IPS-20b (cell line): ENCODE measurements around the gene LINC00305.
A peak's percentile ranks its signal among the peaks of the same experiment; 100 is the strongest.

Experiments
- H3K27ac ChIP-seq: one replicate; pipeline ENCODE4 v1.5.1; 2013; ENCODE audit warnings: low read length
- H3K27me3 ChIP-seq: 2 replicates; pipeline ENCODE4 v1.6.1; 2013; ENCODE audit warnings: mild to moderate bottlenecking, low read length, inconsistent platforms; ENCODE audit not compliant: insufficient read depth
- H3K36me3 ChIP-seq: 2 replicates; pipeline ENCODE4 v1.6.1; 2013; ENCODE audit warnings: low read depth, mild to moderate bottlenecking, inconsistent platforms, low read length, moderate library complexity; ENCODE audit not compliant: insufficient read depth
- H3K4me1 ChIP-seq: 2 replicates; pipeline ENCODE4 v1.6.1; 2013; ENCODE audit warnings: mild to moderate bottlenecking, control low read depth, inconsistent platforms, low read length, moderate library complexity; ENCODE audit not compliant: insufficient read depth
- H3K4me3 ChIP-seq: 2 replicates; pipeline ENCODE4 v1.5.1; 2013; ENCODE audit warnings: mild to moderate bottlenecking, low read length, inconsistent platforms
- H3K9ac ChIP-seq: 2 replicates; pipeline ENCODE4 v1.6.1; 2013; ENCODE audit warnings: low read depth, mild to moderate bottlenecking, inconsistent platforms, low read length, moderate library complexity
- H3K9me3 ChIP-seq: 2 replicates; pipeline ENCODE4 v1.6.1; 2013; ENCODE audit warnings: mild to moderate bottlenecking, low read depth, low read length, inconsistent platforms; ENCODE audit not compliant: insufficient read depth

The LINC00305 gene

GRCh38 chr18:64164883-64165282, 16.0 kb upstream of the LINC00305 start:
- H3K4me3 ChIP-seq = no peak overlapping the region
- H3K4me1 ChIP-seq = peaks cover 30% of the 10 kb centered on the region; the same call in 1 of the 2 replicates
- no peaks in the 10 kb centered on the region for H3K36me3 ChIP-seq
- no peaks in the 10 kb centered on the region for H3K27me3 ChIP-seq
- no peak overlapping the region for H3K9ac ChIP-seq
- H3K9me3 ChIP-seq = no peaks in the 10 kb centered on the region
- H3K27ac ChIP-seq = no peak overlapping the region

GRCh38 chr18:64149916-64150438, 1.1 kb upstream of the LINC00305 start:
- Histone ChIP-seq H3K4me1 (no peaks in the 10 kb centered on the region; the same call in 1 of the 2 replicates), H3K27me3 (no peaks in the 10 kb centered on the region), H3K4me3 (no peak overlapping the region), H3K9me3 (no peaks in the 10 kb centered on the region; the same call in 1 of the 2 replicates), H3K9ac (no peak overlapping the region), H3K27ac (no peak overlapping the region), H3K36me3 (no peaks in the 10 kb centered on the region)

- H3K27ac ChIP-seq = no peak overlapping the region
- no peaks in the 10 kb centered on the region for H3K27me3 ChIP-seq
- H3K9ac ChIP-seq = no peak overlapping the region
- H3K4me3 ChIP-seq = no peak overlapping the region
- H3K36me3 ChIP-seq = no peaks in the 10 kb centered on the region
- H3K4me1 ChIP-seq = peaks cover 4% of the 10 kb centered on the region; the same call in 1 of the 2 replicates
- H3K9me3 ChIP-seq = no peaks in the 10 kb centered on the region
Observed at GRCh38 chr18:64142904-64143303, 6.0 kb downstream of the LINC00305 start.

- Histone ChIP-seq H3K36me3 (no peaks in the 10 kb centered on the region), H3K9me3 (no peaks in the 10 kb centered on the region), H3K27ac (no peak overlapping the region), H3K4me1 (peaks cover 22% of the 10 kb centered on the region), H3K4me3 (no peak overlapping the region), H3K27me3 (no peaks in the 10 kb centered on the region), H3K9ac (no peak overlapping the region)
Observed at GRCh38 chr18:64137914-64138313, 11.0 kb downstream of the LINC00305 start.

- peak overlapping the region; percentile 36 for H3K27ac ChIP-seq
- peak overlapping the region; percentile 17; the same call in 1 of the 2 replicates for H3K9ac ChIP-seq
- H3K9me3 ChIP-seq = no peaks in the 10 kb centered on the region
- H3K36me3 ChIP-seq = no peaks in the 10 kb centered on the region
- H3K27me3 ChIP-seq = no peaks in the 10 kb centered on the region
- peak overlapping the region; percentile 31; the same call in 1 of the 2 replicates for H3K4me3 ChIP-seq
- H3K4me1 ChIP-seq = peaks cover 22% of the 10 kb centered on the region
Observed at GRCh38 chr18:64134044-64134747, 14.7 kb downstream of the LINC00305 start.

- Histone ChIP-seq H3K27ac (no peak overlapping the region), H3K4me1 (peaks cover 18% of the 10 kb centered on the region), H3K4me3 (no peak overlapping the region), H3K36me3 (no peaks in the 10 kb centered on the region), H3K9me3 (no peaks in the 10 kb centered on the region), H3K27me3 (no peaks in the 10 kb centered on the region), H3K9ac (no peak overlapping the region)
Observed at GRCh38 chr18:64132871-64133270, 16.0 kb downstream of the LINC00305 start.

GRCh38 chr18:64131314-64131713, 17.6 kb downstream of the LINC00305 start:
- no peak overlapping the region for H3K27ac ChIP-seq

GRCh38 chr18:64127172-64127571, 21.7 kb downstream of the LINC00305 start:
- H3K9ac ChIP-seq = no peak overlapping the region
- H3K4me1 ChIP-seq = no peaks in the 10 kb centered on the region
- no peaks in the 10 kb centered on the region for H3K9me3 ChIP-seq
- no peaks in the 10 kb centered on the region for H3K27me3 ChIP-seq
- no peak overlapping the region for H3K27ac ChIP-seq
- H3K4me3 ChIP-seq = no peak overlapping the region
- no peaks in the 10 kb centered on the region for H3K36me3 ChIP-seq

More at GRCh38 chr18:64131314-64131713, 17.6 kb downstream of the LINC00305 start:
- H3K4me3 ChIP-seq = no peak overlapping the region
- peaks cover 18% of the 10 kb centered on the region for H3K4me1 ChIP-seq
- no peaks in the 10 kb centered on the region for H3K36me3 ChIP-seq
- H3K9me3 ChIP-seq = no peaks in the 10 kb centered on the region
- no peaks in the 10 kb centered on the region for H3K27me3 ChIP-seq
- H3K9ac ChIP-seq = no peak overlapping the region

GRCh38 chr18:64119916-64120315, 29.0 kb downstream of the LINC00305 start:
- Histone ChIP-seq H3K27me3 (no peaks in the 10 kb centered on the region), H3K27ac (no peak overlapping the region), H3K4me1 (peaks cover 17% of the 10 kb centered on the region), H3K9ac (no peak overlapping the region), H3K9me3 (no peaks in the 10 kb centered on the region), H3K4me3 (no peak overlapping the region), H3K36me3 (no peaks in the 10 kb centered on the region)

- peaks cover 17% of the 10 kb centered on the region for H3K4me1 ChIP-seq
- H3K9ac ChIP-seq = no peak overlapping the region
- no peak overlapping the region for H3K4me3 ChIP-seq
- no peaks in the 10 kb centered on the region for H3K9me3 ChIP-seq
- no peak overlapping the region for H3K27ac ChIP-seq
- H3K36me3 ChIP-seq = no peaks in the 10 kb centered on the region
- H3K27me3 ChIP-seq = no peaks in the 10 kb centered on the region
Observed at GRCh38 chr18:64118406-64118805, 30.5 kb downstream of the LINC00305 start.

- H3K27ac ChIP-seq = peak overlapping the region; percentile 21
- H3K36me3 ChIP-seq = no peaks in the 10 kb centered on the region
- H3K4me1 ChIP-seq = peaks cover 17% of the 10 kb centered on the region
- H3K9ac ChIP-seq = peak overlapping the region; percentile 30; the same call in 1 of the 2 replicates
- H3K4me3 ChIP-seq = peak overlapping the region; percentile 20
- H3K9me3 ChIP-seq = no peaks in the 10 kb centered on the region
- no peaks in the 10 kb centered on the region for H3K27me3 ChIP-seq
Observed at GRCh38 chr18:64116571-64117175, 32.2 kb downstream of the LINC00305 start.

- Histone ChIP-seq H3K9me3 (no peaks in the 10 kb centered on the region), H3K4me1 (peaks cover 19% of the 10 kb centered on the region), H3K4me3 (no peak overlapping the region), H3K27ac (no peak overlapping the region), H3K27me3 (no peaks in the 10 kb centered on the region), H3K36me3 (no peaks in the 10 kb centered on the region), H3K9ac (no peak overlapping the region)
Observed at GRCh38 chr18:64115881-64116280, 33.0 kb downstream of the LINC00305 start.
